ENCODE data around the gene TTLL11. TPM values are rescaled to one million over a fixed set of nuclear protein-coding genes. Genes with fewer than 3 reads are reported as not detected.

Gene TTLL11
- total RNA-seq, 2 donors from 2014 or later: 11.7 to 11.9 TPM

DNA sequence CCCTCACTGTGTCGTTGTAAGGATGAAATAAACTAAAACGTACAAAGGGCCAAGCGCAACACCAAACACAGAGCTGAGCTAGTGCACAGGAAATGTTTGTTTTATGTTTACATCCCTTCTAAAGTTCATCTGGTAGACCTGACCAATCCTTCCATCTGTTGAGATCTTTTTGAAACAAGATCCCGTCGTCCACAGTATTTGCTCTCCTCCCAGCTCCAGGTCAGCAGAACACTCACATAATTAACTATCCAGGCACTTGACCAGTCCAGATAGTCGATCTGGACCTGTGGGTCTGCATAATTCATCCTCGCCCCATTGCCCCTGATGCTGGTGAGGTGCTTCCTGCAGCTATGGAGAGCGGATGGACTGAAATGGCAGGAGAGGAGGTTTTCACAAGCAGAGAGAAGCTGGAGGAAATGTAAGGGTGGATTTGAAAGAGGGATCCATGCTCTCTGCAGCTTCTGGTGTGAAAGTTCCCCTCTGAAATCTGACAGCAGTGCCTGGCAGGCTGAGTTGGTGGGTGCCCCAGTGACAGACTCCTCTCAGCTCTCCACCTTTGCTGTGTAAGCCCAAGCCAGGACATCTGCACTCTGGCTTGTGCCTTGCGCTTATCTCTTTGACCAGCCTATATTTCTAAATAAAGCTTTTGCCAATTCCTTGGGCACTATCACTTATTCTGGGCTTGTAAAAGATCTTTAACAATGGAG, 102.4 kb downstream of the TTLL11 start:
- Histone ChIP-seq H3K4me3 (no peak overlapping the region), H3K4me1 (replicated peaks) (no peaks in the 10 kb centered on the region), H3K27ac (no peak overlapping the region), H3K9me3 (no peaks in the 10 kb centered on the region), H3K36me3 (no peaks in the 10 kb centered on the region), H3K27me3 (replicated peaks; ENCODE audit: insufficient read depth) (no peaks in the 10 kb centered on the region)
- TF ChIP-seq, protein P1, sequence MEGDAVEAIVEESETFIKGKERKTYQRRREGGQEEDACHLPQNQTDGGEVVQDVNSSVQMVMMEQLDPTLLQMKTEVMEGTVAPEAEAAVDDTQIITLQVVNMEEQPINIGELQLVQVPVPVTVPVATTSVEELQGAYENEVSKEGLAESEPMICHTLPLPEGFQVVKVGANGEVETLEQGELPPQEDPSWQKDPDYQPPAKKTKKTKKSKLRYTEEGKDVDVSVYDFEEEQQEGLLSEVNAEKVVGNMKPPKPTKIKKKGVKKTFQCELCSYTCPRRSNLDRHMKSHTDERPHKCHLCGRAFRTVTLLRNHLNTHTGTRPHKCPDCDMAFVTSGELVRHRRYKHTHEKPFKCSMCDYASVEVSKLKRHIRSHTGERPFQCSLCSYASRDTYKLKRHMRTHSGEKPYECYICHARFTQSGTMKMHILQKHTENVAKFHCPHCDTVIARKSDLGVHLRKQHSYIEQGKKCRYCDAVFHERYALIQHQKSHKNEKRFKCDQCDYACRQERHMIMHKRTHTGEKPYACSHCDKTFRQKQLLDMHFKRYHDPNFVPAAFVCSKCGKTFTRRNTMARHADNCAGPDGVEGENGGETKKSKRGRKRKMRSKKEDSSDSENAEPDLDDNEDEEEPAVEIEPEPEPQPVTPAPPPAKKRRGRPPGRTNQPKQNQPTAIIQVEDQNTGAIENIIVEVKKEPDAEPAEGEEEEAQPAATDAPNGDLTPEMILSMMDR (IDR thresholded peaks at IDR 0.05): no peak
- TF ChIP-seq POLR2AphosphoS5 (IDR thresholded peaks at IDR 0.05) (no peak), POLR2A (IDR thresholded peaks at IDR 0.05) (no peak)
- DNase-seq (ENCODE audit: low spot score): no peak
- intact Hi-C loops (cut with DNase I): loop anchor here (5.0 kb wide), 3 partner anchors 248 to 303 kb away; no protein-coding TSS in a partner anchor
- 83% methylated on average over 9 of the region's 9 CpGs for WGBS

DNA sequence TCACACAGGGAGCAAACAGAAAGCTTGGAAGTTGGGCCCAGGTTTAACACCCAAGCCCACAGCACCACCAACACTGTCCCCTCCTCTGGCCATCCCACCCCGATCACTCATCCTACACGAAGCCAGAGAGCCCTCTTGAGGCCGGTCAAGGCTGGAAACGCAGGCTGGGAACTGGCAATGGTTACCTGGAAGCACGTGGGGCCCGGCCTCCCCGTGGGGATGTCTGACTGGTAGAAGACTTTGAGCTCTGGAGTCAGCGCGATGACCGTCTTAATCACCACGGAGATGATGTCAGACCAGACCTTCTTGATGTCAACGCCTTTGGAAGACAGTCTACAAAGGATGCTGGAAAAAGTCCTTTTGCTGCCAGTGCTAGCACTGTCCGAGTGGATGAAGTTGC, 104.1 kb downstream of the TTLL11 start:
- DNase-seq (ENCODE audit: low spot score): no peak
- H3K4me1 ChIP-seq (replicated peaks): no peaks in the 10 kb centered on the region
- intact Hi-C loops (cut with DNase I): no loop called here

DNA sequence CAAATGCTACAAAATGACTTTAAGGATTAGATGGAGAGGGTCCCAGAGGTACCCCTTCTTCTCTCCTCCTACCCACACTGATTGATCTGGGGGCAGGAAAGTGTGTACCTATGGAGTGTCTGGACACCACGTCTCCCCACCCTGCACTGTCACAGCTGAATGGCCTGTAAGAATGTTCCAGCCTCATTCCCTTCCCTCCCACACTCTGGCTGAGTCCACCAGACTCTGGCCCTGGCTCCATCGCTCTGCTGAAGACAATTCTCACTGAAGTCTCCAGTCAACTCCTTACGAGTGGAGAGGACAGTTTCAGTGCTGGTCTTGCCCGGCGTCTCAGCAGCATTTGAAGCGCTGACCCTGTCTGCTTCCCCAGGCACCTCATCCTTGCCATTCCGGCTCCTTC, 105.8 kb downstream of the TTLL11 start:
- intact Hi-C loops (cut with DNase I): no loop called here
- WGBS: 90% methylated on average over 7 of the region's 7 CpGs
- DNase-seq (ENCODE audit: low spot score): no peak

More for the DNA sequence above, 104.1 kb downstream of the TTLL11 start:
- Histone ChIP-seq H3K27ac (no peak overlapping the region), H3K36me3 (no peaks in the 10 kb centered on the region), H3K4me3 (no peak overlapping the region), H3K9me3 (no peaks in the 10 kb centered on the region), H3K27me3 (replicated peaks; ENCODE audit: insufficient read depth) (no peaks in the 10 kb centered on the region)
- WGBS: 55% methylated on average over 13 of the region's 13 CpGs
- TF ChIP-seq POLR2A (IDR thresholded peaks at IDR 0.05) (no peak), POLR2AphosphoS5 (IDR thresholded peaks at IDR 0.05) (no peak)
- TF ChIP-seq, protein P1 (IDR thresholded peaks at IDR 0.05): no peak

DNA sequence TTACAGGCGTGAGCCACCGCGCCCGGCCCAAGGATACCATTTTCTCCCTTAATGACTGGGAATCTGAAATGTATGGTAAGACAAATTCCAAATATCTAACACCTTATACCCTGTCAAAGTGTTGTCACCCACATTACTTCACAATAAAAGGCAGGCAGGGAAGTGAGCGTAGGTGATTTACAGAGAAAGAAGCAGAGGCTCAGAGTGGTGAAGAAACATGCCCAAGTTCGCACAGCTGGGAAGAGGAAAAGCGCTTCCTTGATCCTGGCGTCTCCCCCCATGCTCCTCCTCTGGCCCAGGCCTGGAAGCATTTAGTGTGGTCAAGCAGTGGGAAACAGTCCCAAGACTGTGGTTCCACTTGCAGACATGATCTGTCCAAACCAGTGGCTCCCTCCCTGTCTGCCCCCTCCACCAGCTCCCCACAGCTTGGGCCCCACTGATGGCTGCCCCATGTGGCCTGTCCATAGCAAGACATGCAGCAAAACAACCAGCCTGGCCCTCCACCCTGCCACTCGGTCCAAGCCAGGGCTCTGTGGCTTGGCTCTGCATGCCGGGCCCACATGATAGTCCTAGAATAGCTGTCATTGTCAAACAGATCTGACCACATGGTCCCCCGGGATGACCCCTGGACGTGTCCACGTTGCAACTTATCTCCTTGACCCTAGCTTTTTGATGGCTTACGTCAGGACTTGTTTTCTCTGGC, 107.2 kb downstream of the TTLL11 start:
- TF ChIP-seq POLR2AphosphoS5 (IDR thresholded peaks at IDR 0.05) (no peak), POLR2A (IDR thresholded peaks at IDR 0.05) (no peak)
- TF ChIP-seq, protein P1 (IDR thresholded peaks at IDR 0.05): no peak
- intact Hi-C loops (cut with DNase I): no loop called here
- 84% methylated on average over 14 of the region's 14 CpGs for WGBS
- H3K4me3 ChIP-seq: no peak overlapping the region
- no peak for DNase-seq (ENCODE audit: low spot score)
- no peak overlapping the region for H3K27ac ChIP-seq
- H3K4me1 ChIP-seq (replicated peaks): no peaks in the 10 kb centered on the region
- no peaks in the 10 kb centered on the region for H3K9me3 ChIP-seq
- no peaks in the 10 kb centered on the region for H3K27me3 ChIP-seq (replicated peaks; ENCODE audit: insufficient read depth)
- no peaks in the 10 kb centered on the region for H3K36me3 ChIP-seq

More for the DNA sequence above, 105.8 kb downstream of the TTLL11 start:
- Histone ChIP-seq H3K27ac (no peak overlapping the region), H3K36me3 (no peaks in the 10 kb centered on the region), H3K27me3 (replicated peaks; ENCODE audit: insufficient read depth) (no peaks in the 10 kb centered on the region), H3K4me1 (replicated peaks) (no peaks in the 10 kb centered on the region), H3K9me3 (no peaks in the 10 kb centered on the region), H3K4me3 (no peak overlapping the region)
- TF ChIP-seq POLR2AphosphoS5 (IDR thresholded peaks at IDR 0.05) (no peak), POLR2A (IDR thresholded peaks at IDR 0.05) (no peak)
- TF ChIP-seq, protein P1 (IDR thresholded peaks at IDR 0.05): no peak

Measured in prostate gland (tissue), 2 donors.